K562 (cell line): Measurements from ENCODE around the gene NLRC3. TPM values are rescaled to one million over a fixed set of nuclear protein-coding genes. Genes with fewer than 3 reads are reported as not detected.
A peak's percentile ranks its signal among the peaks of the same experiment; 100 is the strongest.

ENCODE experiments used
- BCL6 ChIP-seq: fragments of 250-450 bp; sonication (Bioruptor Pico); IDR thresholded peaks from 2 replicates; pipeline ENCODE4 v1.4.0; 2020
- CCNT2 ChIP-seq: IDR thresholded peaks from 2 replicates; pipeline ENCODE4 v1.6.1; 2011; ENCODE audit warnings: borderline replicate concordance, low read depth, mild to moderate bottlenecking, moderate library complexity, mixed read lengths, low read length; ENCODE audit not compliant: insufficient read length; ENCODE audit errors: extremely low read depth
- HNRNPLL ChIP-seq: fragments of 200-400 bp; formaldehyde crosslinking; IDR thresholded peaks from 2 replicates; pipeline ENCODE4 v1.6.1; 2017; ENCODE audit warnings: low read length, low read depth, mild to moderate bottlenecking; ENCODE audit not compliant: poor library complexity, severe bottlenecking
- NFYB ChIP-seq: IDR thresholded peaks from 2 replicates; pipeline ENCODE4 v1.6.1; 2011; ENCODE audit warnings: mild to moderate bottlenecking, moderate library complexity; ENCODE audit not compliant: insufficient read length; ENCODE audit errors: extremely low read depth
- RBFOX2 ChIP-seq: fragments of 200-400 bp; formaldehyde crosslinking; IDR thresholded peaks from 2 replicates; pipeline ENCODE4 v1.6.1; 2017; ENCODE audit warnings: low read depth, mild to moderate bottlenecking, low read length, moderate library complexity
- RBM25 ChIP-seq: fragments of 200-400 bp; formaldehyde crosslinking; IDR thresholded peaks from 2 replicates; pipeline ENCODE4 v1.6.1; 2018; ENCODE audit warnings: low read length, low read depth, moderate library complexity; ENCODE audit not compliant: severe bottlenecking
- RUNX1 ChIP-seq: sonication (generic); IDR thresholded peaks from 2 replicates; pipeline ENCODE4 v1.6.1; 2016; ENCODE audit warnings: antibody characterized with exemption, low read depth
- SIRT6 ChIP-seq: IDR thresholded peaks from one replicate; pipeline ENCODE4 v1.6.1; 2012; ENCODE audit warnings: low read depth, mild to moderate bottlenecking, control low read depth, inconsistent platforms, low read length, moderate library complexity
- SMAD1 ChIP-seq: fragments of 150-350 bp; IDR thresholded peaks from 2 replicates; pipeline ENCODE4 v1.6.1; 2014; ENCODE audit warnings: low read length, low read depth; ENCODE audit not compliant: partially characterized antibody
- TAF1 ChIP-seq: IDR thresholded peaks from 2 replicates; pipeline ENCODE4 v1.6.1; 2011; ENCODE audit warnings: mild to moderate bottlenecking, low read length, moderate library complexity; ENCODE audit not compliant: insufficient read depth, control insufficient read depth, severe bottlenecking; ENCODE audit errors: extremely low read depth
- TAF9B ChIP-seq: fragments of 450-650 bp; IDR thresholded peaks from 2 replicates; pipeline ENCODE4 v1.6.1; 2018; ENCODE audit warnings: mild to moderate bottlenecking; ENCODE audit not compliant: partially characterized antibody
- TCFL5 ChIP-seq: fragments of 250-450 bp; sonication (Bioruptor Pico); conservative IDR thresholded peaks from 2 replicates; pipeline ENCODE4 v1.6.1; 2021; ENCODE audit warnings: mild to moderate bottlenecking, moderate library complexity, matching md5 sums
- XRCC4 ChIP-seq: IDR thresholded peaks from one replicate; pipeline ENCODE4 v1.6.1; 2011; ENCODE audit not compliant: insufficient read depth, insufficient read length; ENCODE audit errors: extremely low read depth
- ZNF124 ChIP-seq: sonication (generic); formaldehyde crosslinking; IDR thresholded peaks from 2 replicates; pipeline ENCODE4 v1.8.1; 2022; ENCODE audit warnings: missing genetic modification reagents
- ZNF232 ChIP-seq: sonication (generic); formaldehyde crosslinking; IDR thresholded peaks from 2 replicates; pipeline ENCODE4 v1.8.0; 2022; ENCODE audit warnings: mild to moderate bottlenecking, missing genetic modification reagents
- ZNF707 ChIP-seq: fragments of 250-450 bp; sonication (Bioruptor Pico); conservative IDR thresholded peaks from 2 replicates; pipeline ENCODE4 v1.8.0; 2022; ENCODE audit warnings: inconsistent platforms, mild to moderate bottlenecking, moderate library complexity
- polyA plus RNA-seq, 8 experiments: library from polyadenylated mRNA; depleted of rRNA in 4 of 8; stranded (reverse) in 5 of 8; unstranded in 3 of 8; fragments of >200 nt; fragmentation: Nextera tagmentation in 2 of 8; fragmentation: Illumina TruSeq in 1 of 8; extraction: Ambion mirVana in 2 of 8; extraction: Trizol in 1 of 8; gene quantifications; 2 replicates each; pipeline versions ENCODE4 v1.2.1 to v1.2.3, GENCODE V29; 2011 to 2014; ENCODE audit warnings: inconsistent platforms in 1 of 8, missing spikeins in 1 of 8
- total RNA-seq, 7 experiments: library from RNA; depleted of rRNA in 6 of 7; stranded (reverse); fragments of >200 nt in 6 of 7; fragmentation: Illumina TruSeq in 2 of 7; extraction: Trizol in 2 of 7; gene quantifications; 2 replicates each; pipeline versions ENCODE4 v1.2.1 to v1.2.3, GENCODE V29; 2011 to 2021; ENCODE audit warnings: low replicate concordance in 1 of 7
- TF ChIP-seq, protein P1 (sequence below): fragments of 450-650 bp; IDR thresholded peaks from 2 replicates; pipeline ENCODE4 v1.6.1; 2016; ENCODE audit warnings: borderline replicate concordance
- TF ChIP-seq, protein P2 (sequence below): fragments of 450-650 bp; IDR thresholded peaks from 2 replicates; pipeline ENCODE4 v1.6.1; 2017; ENCODE audit warnings: antibody characterized with exemption
- TF ChIP-seq, protein P3 (sequence below): fragments of 250-450 bp; sonication (Bioruptor Pico); IDR thresholded peaks from 2 replicates; pipeline ENCODE4 v1.5.0; 2021
- TF ChIP-seq, protein P4 (sequence below): fragments of 450-650 bp; formaldehyde crosslinking; IDR thresholded peaks from 2 replicates; pipeline ENCODE4 v1.4.0; 2020; ENCODE audit warnings: mild to moderate bottlenecking

NLRC3 gene
- total and polyA plus RNA-seq, 9 of the 15 experiments (the other 6 are each of a cell fraction or from before 2014, with no cell fraction given) = 0.03 to 0.13 (median 0.03) TPM; not detected in 4

DNA sequence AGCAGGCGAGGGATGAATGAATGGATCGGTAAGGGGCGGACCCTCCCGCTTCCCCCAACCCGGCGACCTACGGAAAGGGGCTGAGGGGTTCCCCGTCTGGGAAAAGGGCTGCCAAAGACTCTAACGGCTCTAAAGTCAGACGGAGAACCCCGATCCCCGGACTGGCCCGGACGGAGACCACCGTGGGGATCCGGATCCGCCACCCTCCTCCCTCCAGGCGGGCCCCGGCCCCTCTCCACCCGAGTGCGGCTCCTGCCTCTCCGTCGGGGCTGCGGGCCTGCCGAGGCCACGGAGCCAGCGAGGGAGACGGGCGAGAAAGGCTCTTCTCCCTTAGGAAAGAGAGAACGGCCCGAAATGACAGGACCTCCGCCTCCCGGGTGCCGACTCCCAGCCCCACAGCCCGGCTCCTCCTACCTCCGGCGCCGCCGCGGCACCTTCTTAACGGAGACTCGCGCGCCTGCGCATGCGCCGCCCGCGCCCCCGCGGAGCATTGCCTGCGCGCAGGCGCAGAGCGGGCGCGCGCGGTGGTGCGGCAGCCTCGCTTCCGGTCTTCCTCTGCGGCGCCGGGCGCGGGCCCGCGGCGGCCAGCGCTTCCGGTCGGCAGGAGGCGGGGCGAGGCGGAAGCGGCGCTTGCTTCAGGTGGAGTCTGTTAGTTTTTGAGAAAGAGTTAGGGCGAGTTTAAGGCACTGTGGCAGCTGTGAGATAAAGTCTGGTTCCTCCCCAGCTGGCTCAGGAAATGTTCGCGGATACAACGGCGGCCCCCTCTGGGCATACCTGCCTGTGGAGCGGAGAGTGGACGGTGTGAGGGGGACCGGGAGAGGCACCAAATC, 34.2 kb upstream of the NLRC3 start, which contains the start of gene SLX4 (continued):
- TF ChIP-seq ZNF707 (CRISPR knock-in tag) (no peak), SIRT6 (no peak), ZNF124 (no peak), RBM25 (no peak), NFYB (no peak), XRCC4 (no peak), TCFL5 (no peak), ZNF232 (CRISPR knock-in tag) (no peak), SMAD1 (no peak), CCNT2 (peak; percentile 88), BCL6 (no peak), TAF1 (peak; percentile 62), RUNX1 (no peak), TAF9B (no peak), HNRNPLL (no peak), RBFOX2 (peak; percentile 85)
- TF ChIP-seq, protein P1, sequence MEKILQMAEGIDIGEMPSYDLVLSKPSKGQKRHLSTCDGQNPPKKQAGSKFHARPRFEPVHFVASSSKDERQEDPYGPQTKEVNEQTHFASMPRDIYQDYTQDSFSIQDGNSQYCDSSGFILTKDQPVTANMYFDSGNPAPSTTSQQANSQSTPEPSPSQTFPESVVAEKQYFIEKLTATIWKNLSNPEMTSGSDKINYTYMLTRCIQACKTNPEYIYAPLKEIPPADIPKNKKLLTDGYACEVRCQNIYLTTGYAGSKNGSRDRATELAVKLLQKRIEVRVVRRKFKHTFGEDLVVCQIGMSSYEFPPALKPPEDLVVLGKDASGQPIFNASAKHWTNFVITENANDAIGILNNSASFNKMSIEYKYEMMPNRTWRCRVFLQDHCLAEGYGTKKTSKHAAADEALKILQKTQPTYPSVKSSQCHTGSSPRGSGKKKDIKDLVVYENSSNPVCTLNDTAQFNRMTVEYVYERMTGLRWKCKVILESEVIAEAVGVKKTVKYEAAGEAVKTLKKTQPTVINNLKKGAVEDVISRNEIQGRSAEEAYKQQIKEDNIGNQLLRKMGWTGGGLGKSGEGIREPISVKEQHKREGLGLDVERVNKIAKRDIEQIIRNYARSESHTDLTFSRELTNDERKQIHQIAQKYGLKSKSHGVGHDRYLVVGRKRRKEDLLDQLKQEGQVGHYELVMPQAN = peak; percentile 63
- TF ChIP-seq, protein P2, sequence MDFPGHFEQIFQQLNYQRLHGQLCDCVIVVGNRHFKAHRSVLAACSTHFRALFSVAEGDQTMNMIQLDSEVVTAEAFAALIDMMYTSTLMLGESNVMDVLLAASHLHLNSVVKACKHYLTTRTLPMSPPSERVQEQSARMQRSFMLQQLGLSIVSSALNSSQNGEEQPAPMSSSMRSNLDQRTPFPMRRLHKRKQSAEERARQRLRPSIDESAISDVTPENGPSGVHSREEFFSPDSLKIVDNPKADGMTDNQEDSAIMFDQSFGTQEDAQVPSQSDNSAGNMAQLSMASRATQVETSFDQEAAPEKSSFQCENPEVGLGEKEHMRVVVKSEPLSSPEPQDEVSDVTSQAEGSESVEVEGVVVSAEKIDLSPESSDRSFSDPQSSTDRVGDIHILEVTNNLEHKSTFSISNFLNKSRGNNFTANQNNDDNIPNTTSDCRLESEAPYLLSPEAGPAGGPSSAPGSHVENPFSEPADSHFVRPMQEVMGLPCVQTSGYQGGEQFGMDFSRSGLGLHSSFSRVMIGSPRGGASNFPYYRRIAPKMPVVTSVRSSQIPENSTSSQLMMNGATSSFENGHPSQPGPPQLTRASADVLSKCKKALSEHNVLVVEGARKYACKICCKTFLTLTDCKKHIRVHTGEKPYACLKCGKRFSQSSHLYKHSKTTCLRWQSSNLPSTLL = no peak
- TF ChIP-seq, protein P3, sequence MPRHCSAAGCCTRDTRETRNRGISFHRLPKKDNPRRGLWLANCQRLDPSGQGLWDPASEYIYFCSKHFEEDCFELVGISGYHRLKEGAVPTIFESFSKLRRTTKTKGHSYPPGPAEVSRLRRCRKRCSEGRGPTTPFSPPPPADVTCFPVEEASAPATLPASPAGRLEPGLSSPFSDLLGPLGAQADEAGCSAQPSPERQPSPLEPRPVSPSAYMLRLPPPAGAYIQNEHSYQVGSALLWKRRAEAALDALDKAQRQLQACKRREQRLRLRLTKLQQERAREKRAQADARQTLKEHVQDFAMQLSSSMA (CRISPR knock-in tag) = 0 out of 2 replicates have a peak, but pooled peaks have one; percentile 73
- TF ChIP-seq, protein P4, sequence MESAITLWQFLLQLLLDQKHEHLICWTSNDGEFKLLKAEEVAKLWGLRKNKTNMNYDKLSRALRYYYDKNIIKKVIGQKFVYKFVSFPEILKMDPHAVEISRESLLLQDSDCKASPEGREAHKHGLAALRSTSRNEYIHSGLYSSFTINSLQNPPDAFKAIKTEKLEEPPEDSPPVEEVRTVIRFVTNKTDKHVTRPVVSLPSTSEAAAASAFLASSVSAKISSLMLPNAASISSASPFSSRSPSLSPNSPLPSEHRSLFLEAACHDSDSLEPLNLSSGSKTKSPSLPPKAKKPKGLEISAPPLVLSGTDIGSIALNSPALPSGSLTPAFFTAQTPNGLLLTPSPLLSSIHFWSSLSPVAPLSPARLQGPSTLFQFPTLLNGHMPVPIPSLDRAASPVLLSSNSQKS (CRISPR knock-in tag) = no peak
